SK-N-SH treated with all-trans-retinoic acid at 6 μM for 48 hours (cell line): ENCODE measurements around the gene RRH.

Experiments used
- ARNTL ChIP-seq: fragments of 450-650 bp; formaldehyde crosslinking; IDR thresholded peaks from 2 replicates; pipeline ENCODE4 v1.5.0; 2020; ENCODE audit warnings: low read depth, mild to moderate bottlenecking, moderate library complexity, borderline replicate concordance
- BACH2 ChIP-seq: fragments of 250-450 bp; sonication (Bioruptor Pico); IDR thresholded peaks from 2 replicates; pipeline ENCODE4 v1.9.0; 2021; ENCODE audit warnings: mild to moderate bottlenecking, borderline replicate concordance
- PATZ1 ChIP-seq: fragments of 250-450 bp; sonication (Bioruptor Pico); IDR thresholded peaks from 2 replicates; pipeline ENCODE4 v1.8.0; 2020; ENCODE audit warnings: mild to moderate bottlenecking, moderate library complexity, borderline replicate concordance
- POU6F1 ChIP-seq: fragments of 250-450 bp; sonication (Bioruptor Pico); IDR thresholded peaks from 2 replicates; pipeline ENCODE4 v1.8.0; 2021; ENCODE audit warnings: low read depth, mild to moderate bottlenecking, moderate library complexity, borderline replicate concordance
- SNAI2 ChIP-seq: fragments of 250-450 bp; sonication (Bioruptor Pico); IDR thresholded peaks from 2 replicates; pipeline ENCODE4 v1.5.0; 2020; ENCODE audit warnings: mild to moderate bottlenecking, moderate library complexity
- TCF4 ChIP-seq: fragments of 250-450 bp; sonication (Bioruptor Pico); IDR thresholded peaks from 2 replicates; pipeline ENCODE4 v1.8.0; 2021; ENCODE audit warnings: mild to moderate bottlenecking, moderate library complexity, borderline replicate concordance
- TSHZ2 ChIP-seq: fragments of 250-450 bp; sonication (Bioruptor Pico); IDR thresholded peaks from 2 replicates; pipeline ENCODE4 v1.5.0; 2020; ENCODE audit warnings: mild to moderate bottlenecking, moderate library complexity

GRCh38 chr4:109870061-109870460 is 42.3 kb downstream of the RRH start:
- TF ChIP-seq ARNTL (CRISPR knock-in tag) = no peak
- TF ChIP-seq PATZ1 (CRISPR knock-in tag) = no peak
- no peak for TF ChIP-seq POU6F1 (CRISPR knock-in tag)
- TF ChIP-seq TSHZ2 (CRISPR knock-in tag) = no peak
- no peak for TF ChIP-seq SNAI2 (CRISPR knock-in tag)
- no peak for TF ChIP-seq BACH2
- TF ChIP-seq TCF4 (CRISPR knock-in tag) = no peak
